Stimulated activated CD8-positive, alpha-beta memory T cell treated with anti-CD3 and anti-CD28 coated beads, Interleukin-2, amount 100 ng/mL, for 1 hour (primary cell): ENCODE data around the gene YKT6.
A peak's percentile ranks its signal among the peaks of the same experiment; 100 is the strongest.
"Not testable (repeated sequence)": the region's sequence is repeated elsewhere in the genome, so short reads cannot be mapped to it uniquely, and the experiment has no call there.

Experiments used
- DNase-seq, 2 donors: peaks; one replicate each; pipeline ENCODE4 v3.0.0-alpha.2; 2020; ENCODE audit warnings: low read depth in 2 of 2

Gene YKT6

GRCh38 chr7:44200699-44201461 is at the start of gene YKT6:
YKT6 (plus strand) TSS chr7:44200978; CDS start chr7:44201136, 158 bp downstream.
- peak; percentile 86 to 87 for DNase-seq

- no peak for DNase-seq
Observed at GRCh38 chr7:44151956-44152355, 48.8 kb upstream of the YKT6 start.

GRCh38 chr7:44152971-44153947 is 47.5 kb upstream of the YKT6 start:
- no peak for DNase-seq

DNA sequence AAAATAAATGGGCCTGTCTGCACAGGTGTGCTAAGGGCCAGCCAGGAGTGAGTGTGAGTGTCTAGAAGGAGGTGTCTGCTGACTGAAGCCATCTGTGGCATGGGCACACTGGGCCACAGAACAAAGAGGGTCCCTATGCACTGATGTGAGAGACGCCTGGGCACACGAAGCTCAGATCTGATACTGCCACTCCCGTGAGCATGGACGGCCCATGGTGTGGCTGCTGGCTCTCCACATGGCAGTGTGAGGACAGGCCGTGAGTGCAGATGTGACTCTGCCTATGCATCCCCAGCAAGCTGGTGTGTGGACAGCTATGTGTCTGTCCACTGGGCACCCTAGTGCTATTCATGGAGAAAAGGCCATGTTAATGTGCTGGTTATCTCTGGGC is 46.8 kb upstream of the YKT6 start:
- DNase-seq: no peak

GRCh38 chr7:44154703-44155102 is 46.1 kb upstream of the YKT6 start:
- no peak for DNase-seq

DNA sequence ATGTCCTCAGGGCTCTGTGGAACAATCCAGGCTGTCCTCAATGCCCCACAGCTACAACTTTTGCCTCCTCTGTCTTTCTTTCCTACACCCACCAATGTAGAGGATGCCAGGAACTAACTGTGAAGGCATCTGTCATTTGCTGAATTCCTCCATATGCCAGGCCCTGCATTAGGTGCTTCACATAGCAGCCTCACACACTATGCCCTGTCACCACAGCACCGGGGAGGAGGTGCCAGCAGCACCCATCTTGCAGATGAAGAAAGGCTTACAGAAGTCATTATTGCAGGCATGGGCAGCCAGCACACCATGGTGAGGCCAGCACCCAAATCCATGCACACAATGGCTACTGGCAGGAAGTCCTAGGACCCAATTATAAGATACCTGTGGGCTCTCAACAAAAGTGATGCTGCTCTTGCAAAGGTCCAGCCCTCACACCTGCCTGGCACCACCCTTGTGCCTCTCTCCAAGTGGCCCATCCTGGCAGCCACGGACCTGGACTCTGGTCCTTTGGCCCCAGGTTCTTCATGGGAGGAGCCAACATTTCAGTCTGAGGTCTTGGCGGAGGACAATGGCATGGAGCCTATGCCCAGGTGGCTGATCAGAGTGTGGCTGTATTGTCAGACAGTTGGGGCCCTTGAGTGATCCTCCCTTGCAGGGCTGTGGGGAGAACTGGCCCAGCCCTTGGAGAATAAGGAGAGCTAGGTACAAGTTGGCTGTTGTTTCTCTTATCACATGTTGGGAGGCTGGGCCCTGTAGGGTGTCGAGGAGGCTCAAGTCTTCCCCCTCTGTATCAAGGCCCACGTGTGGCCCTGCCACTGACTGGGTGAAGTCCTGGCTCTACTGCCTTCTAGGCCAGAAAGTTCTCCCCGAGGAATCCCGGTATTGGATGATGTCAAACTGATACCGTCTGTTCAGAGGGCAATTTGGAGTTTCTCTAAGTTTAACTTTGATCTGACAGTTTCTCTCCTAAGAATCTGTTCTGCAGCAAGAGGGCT is 45.3 kb upstream of the YKT6 start:
- no peak for DNase-seq

DNA sequence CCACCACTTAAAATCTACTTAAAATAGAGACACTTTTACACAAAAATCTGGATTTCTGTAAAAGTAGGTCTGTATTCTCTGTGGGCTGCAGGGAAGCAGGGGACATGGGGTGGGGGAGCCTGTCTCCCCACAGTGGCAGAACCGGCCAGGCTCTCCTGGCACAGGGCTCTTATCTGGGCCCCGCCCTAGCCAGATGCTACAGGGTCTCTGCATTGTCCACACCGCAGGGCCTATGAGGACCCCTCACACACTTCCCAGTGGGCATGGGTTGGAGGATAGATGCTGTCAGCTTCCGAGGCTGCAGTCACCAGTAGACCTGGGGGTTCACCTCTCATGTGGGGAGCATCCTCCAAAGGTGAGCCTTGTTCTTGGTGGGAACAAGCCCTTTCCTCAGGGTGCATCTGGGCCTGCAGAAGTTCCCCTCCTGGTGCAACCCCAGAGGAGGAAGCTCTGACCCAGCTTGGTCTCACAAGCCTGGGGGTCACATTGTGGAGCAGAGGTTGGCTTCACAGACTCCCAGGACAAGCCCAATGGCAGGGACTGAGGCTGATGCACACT is 44.2 kb upstream of the YKT6 start:
- no peak for DNase-seq

DNA sequence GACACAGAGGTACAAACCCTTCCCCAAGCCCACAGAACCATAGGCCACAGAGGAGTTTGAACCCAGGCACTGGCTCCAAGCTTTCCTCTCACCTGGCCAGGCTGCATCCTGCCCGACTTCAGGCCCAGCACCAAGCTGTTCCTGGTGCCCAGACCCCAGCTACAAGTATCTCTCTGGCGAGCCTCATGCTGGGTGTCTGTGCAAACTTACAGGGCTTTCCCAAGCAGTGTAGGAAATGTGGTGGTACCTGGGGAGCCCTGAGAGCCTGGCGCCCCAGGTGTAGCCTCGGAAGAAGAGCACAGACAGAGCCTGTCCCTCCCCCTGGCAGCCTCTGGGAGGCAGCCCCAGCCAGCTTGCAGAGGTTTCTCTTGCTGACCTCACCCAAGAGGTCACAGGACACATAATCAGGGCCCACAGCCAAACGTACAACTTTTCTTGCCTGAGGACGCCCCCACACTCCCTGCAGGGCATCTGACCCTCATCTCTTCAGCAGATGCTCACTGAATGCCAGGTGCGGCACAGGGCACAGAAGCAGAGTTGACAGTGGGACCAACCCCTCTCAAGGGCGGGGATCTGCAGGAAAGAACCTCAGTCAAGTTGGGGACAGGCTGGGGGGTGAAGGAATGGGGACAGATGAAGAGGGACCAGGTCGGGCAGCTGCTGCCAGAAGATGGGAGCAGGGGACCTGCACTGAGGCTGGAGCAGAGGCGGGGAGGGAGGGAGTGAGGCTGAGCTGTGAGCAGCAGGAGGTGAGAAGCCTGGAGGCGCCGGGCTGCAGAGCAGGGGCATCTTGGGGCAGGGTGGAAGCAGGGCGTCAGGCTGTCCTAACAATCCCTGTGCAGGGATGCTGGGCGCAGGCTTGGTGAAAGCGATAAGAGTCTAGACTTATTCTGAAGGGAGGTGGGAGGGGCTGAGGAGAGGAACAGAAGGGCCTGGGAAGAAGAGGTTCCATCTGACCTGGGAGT is 43.4 kb upstream of the YKT6 start:
- no peak for DNase-seq

DNA sequence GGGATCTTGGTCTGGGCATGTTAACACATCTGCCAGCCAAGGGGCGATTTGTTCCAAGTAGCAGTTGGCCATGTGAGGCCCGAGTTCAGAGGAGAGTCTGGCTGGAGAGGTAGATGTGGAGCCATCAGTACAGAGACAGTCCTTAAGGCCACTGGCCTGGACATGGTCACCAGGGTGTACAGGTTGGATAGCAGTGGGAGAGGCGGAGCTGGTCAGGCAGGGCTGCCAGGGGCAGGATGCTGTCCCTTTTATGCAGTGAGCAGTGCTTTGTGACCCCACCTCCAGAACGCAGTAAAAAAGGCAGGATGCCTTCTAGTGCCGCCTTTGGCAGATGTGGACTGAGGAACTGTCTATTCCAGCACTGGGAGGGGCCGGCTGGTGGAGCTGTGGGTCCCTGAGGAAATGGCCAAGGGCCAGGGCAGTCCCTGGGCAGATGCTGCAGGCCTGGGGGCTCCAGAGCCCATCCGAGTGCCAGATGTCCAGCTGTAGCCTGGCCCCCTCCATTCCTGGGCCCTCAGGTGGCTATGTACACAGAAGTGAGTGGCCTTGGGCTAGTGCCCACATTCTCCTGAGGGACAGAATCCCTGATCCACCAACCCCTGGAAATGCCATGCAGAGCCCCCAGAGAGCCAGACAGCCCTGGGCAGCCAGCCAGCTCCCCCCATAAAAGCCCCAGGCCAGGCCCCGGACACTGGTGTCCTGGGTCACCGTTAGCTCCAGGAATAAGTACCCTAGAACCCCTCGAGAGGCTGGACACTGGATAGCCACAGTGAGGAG is 42.5 kb upstream of the YKT6 start:
- no peak for DNase-seq

- DNase-seq: no peak
Observed at GRCh38 chr7:44158873-44159631, 41.7 kb upstream of the YKT6 start.

DNA sequence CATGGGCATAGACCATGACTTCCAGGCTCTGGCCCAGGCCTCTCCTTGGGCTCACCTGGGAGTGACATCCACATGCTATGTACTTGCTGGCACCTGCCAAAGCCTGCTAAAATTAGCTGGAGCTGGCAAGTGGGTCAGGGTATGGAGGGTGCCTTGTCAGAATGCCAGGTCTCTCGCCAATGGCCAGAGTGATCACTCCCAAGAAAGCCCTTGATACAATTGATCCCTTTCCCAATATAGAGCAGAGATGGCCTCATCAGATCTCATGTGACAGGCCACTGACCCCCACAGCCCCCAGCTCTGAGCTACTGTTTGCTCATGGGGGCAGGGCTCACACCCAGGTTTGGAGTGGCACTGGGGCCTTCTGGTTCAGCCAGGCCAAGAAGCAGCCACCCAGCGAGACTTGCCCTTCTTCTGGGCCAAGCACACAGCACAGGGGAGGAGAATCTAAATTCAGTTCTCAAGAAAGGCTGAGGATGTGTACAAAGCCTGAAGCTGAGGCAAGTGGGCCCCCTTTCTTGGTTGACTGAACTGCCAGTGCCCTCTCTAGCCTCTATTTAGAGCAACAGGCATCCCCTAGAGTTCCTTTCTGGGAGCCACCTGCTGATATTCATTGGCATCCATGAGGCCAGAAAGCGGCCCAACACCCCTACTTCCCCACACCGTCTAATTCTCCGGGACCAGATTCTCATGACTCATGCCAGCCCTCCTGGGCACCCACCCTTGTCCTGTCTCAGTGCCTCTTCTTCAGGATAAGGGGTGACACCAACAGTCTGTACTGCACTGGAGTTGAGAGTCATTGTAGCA is 40.8 kb upstream of the YKT6 start:
- no peak for DNase-seq

DNA sequence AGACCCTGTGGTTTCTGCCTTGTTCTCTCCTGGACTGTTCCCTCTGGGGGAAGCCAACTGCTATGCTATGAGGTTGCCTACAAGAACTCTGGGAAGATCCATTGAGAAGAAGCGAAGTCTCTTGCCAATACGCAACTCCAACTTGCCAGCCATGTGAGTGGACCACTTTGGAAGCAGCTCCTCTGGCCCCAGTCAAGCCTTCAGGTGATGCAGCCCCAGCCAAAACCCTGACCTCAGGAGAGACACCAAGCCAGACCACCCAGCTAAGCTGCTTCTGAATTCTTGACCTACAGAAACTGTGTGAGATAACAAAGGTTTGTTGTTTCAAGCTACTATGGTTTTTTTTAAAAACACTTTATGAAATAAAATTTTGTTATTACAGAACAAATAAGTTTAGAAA is 39.4 kb upstream of the YKT6 start:
- DNase-seq: no peak

DNA sequence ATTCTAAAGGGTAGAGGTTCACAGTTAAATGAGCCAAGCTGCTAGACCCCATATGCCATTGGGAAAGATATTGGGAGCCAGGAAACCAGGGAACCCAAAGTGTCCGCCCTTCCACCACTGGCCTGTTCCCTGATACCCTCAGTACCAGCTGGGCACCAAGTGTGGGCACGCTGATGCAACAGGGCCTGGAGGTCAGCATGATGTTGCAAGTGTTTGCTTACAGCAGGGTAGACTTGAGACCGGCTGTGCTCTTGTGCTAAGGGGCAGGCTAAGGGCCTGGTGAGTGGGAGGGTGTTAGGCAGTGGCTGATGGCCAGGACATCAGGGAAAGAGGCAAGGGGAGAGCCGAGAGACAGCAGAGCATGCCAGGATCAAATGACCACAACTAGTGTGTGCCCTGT is 38.6 kb upstream of the YKT6 start:
- no peak for DNase-seq

DNA sequence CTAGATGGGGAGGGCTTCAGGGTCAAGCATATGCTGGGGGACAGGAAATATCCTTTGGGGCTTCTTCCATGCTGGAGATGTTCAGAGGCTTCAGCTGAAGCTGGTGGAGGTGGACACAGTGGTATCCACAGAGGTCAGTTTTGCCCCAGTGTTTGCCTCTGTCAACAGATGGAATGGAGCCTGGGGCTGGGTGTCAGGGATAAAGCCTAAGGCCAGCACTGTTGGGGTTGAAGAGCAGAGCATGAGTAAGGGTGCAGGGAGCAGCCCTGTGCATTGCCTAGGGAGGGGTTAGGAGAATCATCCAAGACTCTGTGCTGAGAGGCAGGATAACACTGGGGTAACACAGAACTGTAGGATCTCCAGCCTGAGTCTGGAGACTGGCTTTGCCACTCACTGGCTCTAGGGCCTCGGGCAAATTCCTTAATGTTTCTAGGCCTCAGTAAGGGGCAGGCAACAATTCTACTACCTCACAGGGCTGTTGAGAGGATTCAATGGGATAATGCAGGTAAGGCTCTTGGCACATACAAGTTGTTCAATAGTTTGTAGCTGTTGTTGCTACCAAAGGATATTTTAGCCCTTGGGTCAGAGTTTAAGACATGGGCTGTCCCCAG is 37.9 kb upstream of the YKT6 start:
- no peak for DNase-seq

- DNase-seq: no peak
Observed at GRCh38 chr7:44163591-44163990, 37.2 kb upstream of the YKT6 start.

DNA sequence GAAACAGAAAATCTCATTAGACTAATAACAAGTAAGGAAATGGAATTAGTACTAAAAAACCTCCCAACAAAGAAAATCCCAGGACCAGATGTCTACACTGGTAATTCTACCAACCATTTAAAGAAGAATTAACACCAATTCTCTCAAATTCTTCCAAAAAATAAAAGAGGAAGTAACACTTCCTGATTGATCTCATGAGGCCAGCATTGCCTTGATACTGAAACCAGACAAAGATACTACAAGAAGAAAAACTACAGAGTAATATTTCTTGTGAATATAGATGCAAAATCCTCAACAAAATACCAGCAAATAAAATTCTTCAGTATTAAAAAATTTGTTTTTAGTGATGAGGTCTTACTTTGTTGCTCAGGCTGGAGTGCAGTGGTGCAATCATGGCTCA is 32.9 kb upstream of the YKT6 start:
- no peak for DNase-seq

GRCh38 chr7:44171901-44172300 is 28.9 kb upstream of the YKT6 start:
- DNase-seq: not testable (repeated sequence)
